Measurements from ENCODE around the gene CABP1.

DNA sequence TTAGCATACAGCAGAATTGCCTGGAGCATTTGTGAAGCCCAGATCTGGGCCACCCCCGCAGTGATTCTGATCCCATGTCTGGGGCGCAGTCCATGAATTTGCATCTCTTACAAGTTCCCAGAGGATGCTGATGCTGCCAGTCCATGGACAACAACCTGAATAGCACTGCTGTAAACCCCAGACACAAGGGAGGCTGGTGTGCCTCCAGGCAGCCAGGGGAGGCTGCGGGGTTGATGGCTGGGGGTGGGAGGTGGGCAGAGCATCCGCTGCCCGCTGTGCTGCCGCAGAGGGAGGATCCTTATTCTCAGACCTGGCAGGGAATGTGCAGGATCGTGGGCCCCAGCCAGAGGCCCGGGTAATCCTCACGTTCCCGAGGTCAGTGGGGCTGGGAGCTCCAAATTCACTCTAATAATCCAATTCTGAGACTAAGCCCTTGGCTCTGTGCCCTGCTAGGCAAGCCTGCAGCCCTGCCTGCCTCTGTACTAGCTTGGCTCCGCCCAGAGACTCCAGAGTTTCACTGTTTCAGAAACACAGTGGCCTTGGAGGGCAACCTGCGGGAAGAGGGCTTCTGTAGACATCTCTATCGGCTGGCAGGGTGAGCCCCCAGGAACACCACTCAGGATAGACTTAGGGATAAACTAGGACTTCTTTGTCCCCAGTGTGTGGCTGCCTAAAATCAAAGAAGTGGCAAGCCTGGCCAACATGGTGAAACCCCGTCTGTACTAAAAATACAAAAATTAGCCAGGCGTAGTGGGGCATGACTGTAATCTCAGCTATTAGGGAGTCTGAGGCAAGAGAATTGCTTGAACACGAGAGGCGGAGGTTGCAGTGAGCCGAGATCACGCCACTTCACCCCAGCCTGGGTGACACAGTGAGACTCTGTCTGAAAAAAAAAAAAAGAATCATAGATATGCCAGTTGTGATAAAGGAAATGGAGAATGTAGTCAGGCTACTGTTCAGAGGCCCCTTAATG lies 28.7 kb downstream of the CABP1 start:
- TF ChIP-seq TAF1 (IDR thresholded peaks at IDR 0.05; ENCODE audit: borderline replicate concordance, low read depth, low read length): no peak
- TF ChIP-seq POLR2A (IDR thresholded peaks at IDR 0.05; ENCODE audit: low read depth, low read length): no peak; the same call in 1 of the 2 replicates
- TF ChIP-seq POLR2AphosphoS5 (IDR thresholded peaks at IDR 0.05; ENCODE audit: low read depth, low read length): no peak
